Stimulated activated CD8-positive, alpha-beta memory T cell treated with anti-CD3 and anti-CD28 coated beads, Interleukin-4, amount 100 ng/mL, for 48 hours (primary cell): Measurements from ENCODE around the gene SERP2.

ENCODE experiments used
- DNase-seq: peaks from one replicate; pipeline ENCODE4 v3.0.0-alpha.2; 2020

The SERP2 gene

GRCh38 chr13:44389060-44389666 lies 15.5 kb downstream of the SERP2 start:
- no peak for DNase-seq

DNA sequence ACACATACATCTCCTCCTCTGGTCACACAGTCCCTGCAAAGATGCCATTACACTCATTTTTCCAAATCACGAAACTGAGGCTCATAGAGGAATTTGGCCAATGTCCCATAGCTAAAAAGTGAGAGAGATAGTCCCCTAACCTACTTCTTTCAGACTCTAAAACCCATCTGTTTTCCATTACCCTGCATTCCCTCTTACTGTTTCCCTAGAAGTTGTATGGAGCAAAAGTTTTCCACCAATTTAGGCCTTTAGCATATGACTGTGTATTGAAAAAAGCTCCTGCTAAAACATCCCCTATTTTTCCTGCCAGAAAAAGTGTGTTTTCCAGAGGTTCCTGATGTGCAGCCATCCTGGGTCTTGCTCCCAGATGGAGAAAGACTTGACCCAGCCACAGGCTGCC lies 16.3 kb downstream of the SERP2 start:
- no peak for DNase-seq

- no peak for DNase-seq
Observed at GRCh38 chr13:44393391-44393790, 19.8 kb downstream of the SERP2 start.

DNA sequence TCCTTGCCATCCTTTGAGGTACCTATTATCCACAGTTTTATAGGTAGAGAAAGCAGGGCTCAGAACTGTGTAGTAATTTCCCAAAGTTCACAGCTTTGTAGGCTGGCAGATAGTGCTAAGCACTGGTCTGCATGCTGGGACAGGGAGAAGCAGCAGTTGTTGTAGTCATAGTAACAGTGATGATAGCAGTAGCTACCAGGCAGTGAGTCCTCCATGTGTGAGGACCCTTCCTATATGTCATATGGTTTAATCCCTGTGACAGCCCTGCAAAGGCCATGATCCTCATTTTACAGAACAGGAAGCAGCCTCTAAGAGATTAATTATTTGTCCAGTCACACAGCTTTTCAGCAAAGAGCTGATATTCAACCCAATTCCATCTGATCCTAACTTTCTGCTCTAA lies 21.0 kb downstream of the SERP2 start:
- no peak for DNase-seq

DNA sequence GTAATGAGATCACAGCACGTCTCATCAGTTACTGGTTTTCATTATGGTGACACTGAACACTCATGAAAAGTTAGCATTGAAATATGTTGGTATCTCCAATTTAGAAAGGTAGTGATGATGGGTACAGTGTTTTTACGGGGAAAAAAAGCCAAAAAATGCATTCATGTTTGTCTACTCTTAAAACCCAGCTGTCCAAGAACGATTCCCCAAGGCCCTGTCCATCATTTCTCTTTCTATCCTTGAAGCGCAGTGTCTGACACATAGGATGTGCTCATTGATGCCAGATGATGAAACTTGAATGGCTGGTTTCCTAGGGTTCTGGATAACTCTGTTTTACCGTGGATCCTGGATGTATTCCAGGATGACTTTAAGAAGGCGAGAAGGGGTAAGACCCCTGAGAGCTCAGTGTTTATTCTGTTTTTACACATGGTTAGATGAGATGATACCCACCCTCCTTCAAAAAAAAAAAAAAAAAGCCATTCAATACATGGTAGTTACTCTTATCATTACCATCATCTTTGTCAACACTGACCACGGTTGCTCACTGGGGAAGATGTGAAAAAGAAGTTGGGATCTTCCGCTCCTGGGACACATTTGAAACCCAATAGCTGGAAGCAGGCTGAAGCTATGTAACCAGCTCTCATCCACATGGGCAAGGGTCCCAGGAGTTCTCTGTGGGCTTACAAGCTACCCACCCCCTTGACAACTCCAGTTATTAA lies 22.5 kb downstream of the SERP2 start:
- DNase-seq = no peak

- no peak for DNase-seq
Observed at GRCh38 chr13:44396701-44397580, 23.3 kb downstream of the SERP2 start.

DNA sequence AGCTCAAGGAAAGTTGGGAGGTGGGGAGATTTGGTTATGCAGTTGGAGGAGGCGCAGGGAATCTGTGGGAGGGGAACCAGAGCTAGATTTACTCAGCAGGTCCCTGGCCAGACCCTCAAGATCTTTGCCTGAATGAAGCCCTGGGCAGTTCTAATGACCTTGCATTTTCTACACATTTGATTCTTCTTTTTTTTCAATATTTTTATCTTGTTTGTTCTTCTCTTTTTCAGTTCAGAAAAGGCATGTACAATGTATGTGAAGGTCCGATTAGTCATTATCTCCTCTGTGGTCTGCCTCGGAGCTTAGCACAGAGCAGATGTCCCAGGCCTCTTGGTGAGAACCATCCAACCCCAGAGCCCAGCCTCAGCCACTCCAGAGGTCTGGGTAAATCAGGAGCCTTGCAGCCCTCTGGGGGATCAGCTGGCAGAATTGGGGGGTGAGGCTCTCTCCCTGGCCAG lies 24.2 kb downstream of the SERP2 start:
- DNase-seq = no peak

DNA sequence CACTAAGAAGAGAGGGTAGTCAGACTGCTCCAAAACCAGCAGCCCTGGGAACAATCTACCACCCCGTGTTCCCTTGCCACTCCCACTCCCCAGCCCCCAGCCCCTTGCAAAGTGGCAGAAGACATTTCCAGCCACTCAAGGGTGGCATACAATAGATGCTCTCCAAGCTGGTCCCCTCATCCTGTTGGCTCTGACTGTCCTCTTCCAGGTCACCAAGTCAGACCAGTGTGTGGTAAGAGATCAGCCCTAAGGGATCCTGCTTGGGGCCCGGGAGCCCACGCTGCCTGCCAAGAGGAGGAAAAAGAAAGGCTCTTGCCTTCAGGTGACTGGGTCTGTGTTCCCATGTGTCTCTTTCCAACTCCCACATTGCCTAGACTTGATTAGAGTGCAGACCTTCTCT lies 25.0 kb downstream of the SERP2 start:
- DNase-seq = no peak

DNA sequence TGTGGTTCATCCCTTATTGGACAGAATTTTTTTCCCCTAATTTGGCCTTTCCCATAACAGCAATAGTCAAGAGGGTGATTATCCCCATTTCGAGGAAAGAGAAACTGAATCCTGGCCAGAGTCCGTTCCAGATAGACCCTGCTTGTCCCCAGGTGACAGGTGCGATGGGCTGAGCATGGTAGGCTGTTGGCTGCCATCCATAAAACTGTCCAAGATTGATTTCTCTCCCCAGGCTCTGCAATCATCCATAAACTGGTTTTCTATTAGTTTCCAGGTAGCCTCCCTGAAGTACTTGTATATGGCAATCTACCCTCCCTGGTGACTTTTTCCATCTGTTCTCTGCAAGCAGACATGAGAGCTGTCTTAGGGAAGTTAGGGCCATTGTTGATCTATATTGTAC lies 25.4 kb downstream of the SERP2 start:
- DNase-seq = no peak

DNA sequence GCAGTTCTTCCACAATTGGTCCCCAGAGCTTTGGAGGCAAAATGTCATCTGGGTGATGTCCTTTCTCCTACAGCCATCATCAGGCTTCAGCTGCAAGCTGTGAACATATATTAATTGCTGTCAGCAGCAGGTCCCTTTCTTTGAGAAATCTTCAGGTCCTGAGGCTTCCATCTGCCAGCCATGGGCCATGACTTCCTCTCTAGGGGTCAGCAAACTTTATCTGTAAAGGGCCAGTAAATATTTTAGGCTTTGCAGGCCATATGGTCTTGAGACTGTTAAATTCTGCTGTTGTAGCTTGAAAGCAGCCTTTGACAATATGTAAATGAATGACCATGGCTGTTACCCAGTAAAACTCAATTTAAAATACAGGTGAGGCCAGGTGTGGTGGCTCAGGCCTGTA lies 27.1 kb downstream of the SERP2 start:
- no peak for DNase-seq

DNA sequence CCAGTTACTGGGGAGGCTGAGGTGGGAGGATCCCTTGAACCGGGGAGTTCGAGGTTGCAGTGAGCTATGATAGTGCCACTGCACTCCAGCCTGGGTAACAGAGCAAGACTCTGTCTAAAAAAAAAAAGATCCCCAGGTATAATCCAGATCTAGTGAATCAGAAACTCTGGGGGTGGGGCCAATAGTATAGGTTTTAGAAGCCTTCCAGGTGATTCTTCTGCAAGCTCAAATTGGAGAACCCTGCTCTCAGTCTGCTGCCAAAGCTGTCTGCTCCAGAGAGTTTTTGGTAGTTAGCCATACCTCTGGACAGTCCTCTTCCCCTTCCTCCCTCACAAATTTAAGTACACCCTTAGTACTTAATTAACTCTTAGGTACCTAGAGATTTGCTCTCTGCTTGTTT lies 28.0 kb downstream of the SERP2 start:
- DNase-seq = no peak

DNA sequence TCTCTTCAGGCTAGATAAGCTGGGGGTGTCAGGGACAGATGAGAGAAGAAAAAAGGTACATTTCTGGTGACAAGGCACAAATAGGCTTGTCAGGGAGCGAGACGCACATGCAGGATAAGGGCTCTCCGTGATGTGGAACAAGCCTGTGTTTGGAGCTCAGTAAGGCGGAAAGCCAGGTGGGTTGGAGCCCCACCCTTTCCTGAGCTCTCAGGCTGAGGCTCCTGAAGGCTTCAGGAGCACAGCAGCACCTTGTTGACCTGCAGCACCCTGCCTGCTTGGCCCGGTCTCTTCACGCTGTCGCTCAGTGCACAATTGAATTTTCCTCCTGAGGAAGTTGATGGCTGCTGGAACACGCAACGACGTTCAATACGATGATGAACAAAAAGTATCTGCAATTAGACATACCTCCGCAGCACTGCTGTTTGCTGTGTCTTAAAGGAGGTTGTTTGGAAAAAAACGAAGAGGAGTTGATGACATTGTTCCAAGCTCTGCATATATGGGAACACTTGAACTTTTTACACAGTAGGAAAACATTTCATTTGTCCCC lies 29.3 kb downstream of the SERP2 start:
- DNase-seq = no peak

DNA sequence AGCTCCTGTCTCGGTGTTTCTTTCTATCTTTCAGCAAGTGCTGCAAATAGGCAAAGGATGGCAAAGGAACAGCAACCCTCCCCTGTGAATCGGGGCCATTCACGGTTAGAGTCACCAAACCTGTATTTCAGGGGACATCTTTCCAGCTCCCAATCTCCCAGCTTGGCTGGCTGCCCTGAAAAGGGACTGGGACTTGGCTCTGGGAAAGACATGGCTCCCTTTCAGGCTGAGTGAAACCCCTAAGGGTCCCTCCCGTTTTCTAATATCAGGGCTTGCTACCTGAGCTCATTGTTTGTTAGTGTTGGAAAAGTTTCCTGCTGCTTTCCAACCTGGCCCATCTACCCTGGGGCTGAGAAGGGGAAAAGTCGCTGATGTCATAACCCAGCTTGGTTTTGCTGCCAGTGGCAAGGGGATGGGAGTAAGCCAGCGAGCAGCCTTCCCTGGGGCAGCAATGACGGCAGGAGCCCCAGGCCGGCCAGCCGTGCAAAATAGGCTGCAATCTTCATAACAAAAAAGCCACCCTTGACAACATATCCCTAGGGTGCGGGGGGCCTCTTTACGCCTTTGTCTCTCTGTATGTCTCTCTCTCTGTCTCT lies 29.9 kb downstream of the SERP2 start:
- no peak for DNase-seq

- no peak for DNase-seq
Observed at GRCh38 chr13:44404261-44405132, 30.9 kb downstream of the SERP2 start.

DNA sequence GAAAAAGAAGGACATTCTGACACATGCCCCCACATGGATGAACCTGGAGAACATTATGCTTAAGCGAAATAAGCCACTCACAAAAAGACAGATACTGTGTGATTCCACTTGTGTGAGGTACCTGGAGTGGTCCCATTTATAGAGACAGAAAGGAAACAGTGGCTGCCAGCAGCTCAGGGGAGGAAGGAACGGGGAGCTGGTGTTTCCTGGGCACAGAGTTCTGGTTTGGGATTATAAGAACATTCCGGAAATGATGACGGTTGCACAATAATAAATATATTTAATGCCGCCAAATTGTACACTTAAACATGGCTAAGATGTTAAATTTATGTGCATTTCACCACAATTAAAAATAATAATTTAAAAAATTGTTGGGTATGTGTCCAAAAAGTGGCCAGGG lies 33.0 kb downstream of the SERP2 start:
- no peak for DNase-seq

DNA sequence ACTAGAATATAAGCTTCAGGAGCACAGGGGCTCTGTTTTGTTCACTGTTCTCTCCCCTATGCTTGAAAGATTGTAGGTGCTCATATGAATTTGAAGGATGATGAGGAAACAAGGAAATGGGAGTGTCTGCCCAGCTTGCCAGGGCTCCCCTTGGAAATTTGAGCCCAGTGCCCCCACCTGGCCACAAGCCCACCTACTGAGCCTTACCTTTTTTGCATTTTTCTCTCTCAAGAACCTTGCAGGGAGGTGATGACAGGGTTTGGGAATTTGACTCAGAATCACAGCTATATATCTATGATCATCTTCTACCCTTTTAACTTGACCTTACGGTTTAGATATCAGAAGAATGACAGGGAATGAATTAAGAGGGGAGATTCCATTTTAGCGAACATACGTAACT lies 33.8 kb downstream of the SERP2 start:
- no peak for DNase-seq

DNA sequence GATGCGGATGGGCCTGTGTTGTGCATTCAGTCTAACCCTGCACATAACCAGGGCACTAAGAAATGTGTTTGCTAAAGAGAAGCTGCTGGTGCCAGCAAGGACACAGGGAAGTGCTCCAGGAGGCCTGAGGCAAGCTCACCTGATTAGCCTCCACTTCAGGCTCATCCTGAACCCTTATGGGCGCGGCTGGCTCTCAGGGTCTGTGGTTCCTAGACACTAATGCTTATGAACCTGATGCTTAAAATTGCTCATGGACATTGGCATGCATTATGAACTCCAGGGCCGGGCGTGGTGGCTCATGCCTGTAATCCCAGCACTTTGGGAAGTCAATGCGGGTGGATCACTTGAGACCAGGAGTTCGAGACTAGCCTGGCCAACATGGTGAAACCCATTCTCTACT lies 34.3 kb downstream of the SERP2 start:
- no peak for DNase-seq

GRCh38 chr13:44409595-44409994 lies 36.0 kb downstream of the SERP2 start:
- DNase-seq = no peak

DNA sequence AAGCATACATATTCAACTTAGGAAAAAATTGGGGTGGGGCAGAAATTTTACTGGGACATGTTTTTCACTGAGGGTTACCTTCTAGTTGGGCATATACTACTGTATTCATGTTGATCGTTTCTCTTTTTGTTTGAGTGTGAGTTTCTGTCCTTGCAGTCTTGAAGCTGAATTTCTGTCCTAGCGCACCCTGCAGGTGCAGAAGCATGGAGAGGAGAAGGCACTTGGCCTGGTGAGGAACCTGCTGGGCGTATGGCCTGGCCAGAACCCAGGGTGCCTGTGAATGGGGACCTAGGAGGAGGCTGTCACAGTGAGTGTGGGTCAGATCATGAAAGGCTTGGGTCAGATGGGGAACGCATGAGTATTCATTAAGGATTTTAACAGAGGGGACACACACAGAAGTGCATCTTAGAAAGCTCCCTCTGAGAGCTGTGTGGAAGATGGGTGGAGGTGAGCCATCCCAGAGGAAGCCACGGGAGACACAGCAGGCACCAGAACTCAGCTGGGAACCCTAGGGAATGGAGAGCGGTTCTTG lies 36.8 kb downstream of the SERP2 start:
- DNase-seq = no peak

GRCh38 chr13:44411841-44412240 lies 38.2 kb downstream of the SERP2 start:
- no peak for DNase-seq

DNA sequence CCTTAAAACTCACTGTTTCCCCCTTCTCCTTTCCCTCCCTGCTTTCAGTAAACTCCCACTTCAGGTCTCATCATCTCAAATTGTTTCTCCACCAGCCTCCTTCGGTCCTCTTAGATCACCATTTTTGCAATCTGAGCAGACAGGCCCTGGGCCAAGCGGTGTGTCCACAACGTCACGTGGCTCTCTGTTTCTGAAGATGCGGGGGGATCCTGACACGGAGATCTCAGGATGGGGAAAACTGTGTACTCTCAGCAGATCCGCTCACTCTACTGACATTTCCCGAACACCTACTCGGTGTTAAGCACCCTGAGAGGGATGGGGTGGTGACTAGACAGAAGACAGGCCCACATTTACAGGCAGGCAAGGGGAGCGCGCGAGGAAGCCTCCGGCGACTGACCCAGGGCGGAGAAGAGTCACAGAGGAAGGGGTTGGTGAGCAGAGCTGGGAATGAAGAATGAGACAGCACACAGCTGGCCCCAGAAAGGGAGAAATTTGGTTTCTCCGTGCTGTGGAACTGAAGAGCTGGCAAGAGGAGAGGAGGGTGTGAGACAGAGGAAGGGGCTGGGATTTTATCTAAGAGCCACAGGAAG lies 38.8 kb downstream of the SERP2 start:
- DNase-seq = no peak

DNA sequence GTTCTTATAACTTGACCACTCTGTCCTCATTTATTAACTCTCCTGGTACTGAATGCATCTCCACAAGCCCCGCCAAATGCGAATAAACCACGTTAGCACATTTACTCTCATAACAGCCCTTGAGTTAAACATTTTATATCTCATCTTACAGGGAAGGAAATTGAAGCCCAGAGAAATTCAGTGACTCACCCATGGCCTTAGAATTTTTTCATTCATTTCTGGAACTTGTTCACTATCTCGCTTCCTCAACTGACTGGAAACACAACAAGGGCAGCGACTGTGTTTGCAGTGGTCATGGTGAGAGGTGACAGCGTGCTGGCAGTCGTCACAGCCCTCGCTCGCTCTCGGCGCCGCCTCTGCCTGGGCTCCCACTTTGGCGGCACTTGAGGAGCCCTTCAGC lies 39.5 kb downstream of the SERP2 start:
- DNase-seq = no peak
